IPS DF 6.9 (cell line): ENCODE results near the gene OR13C2.

Experiments
- DNase-seq: peaks from one replicate; pipeline ENCODE4 v3.0.0-alpha.2; 2013; ENCODE audit warnings: low read depth, low spot score
- H3K27ac ChIP-seq: one replicate; pipeline ENCODE4 v1.5.1; 2013; ENCODE audit warnings: low read length, control low read depth
- H3K27me3 ChIP-seq: 2 replicates; pipeline ENCODE4 v1.6.1; 2013; ENCODE audit warnings: mild to moderate bottlenecking, low read length; ENCODE audit not compliant: control insufficient read depth, insufficient read depth
- H3K36me3 ChIP-seq: 2 replicates; pipeline ENCODE4 v1.6.1; 2013; ENCODE audit warnings: low read length; ENCODE audit not compliant: control insufficient read depth, insufficient read depth
- H3K4me1 ChIP-seq: 2 replicates; pipeline ENCODE4 v1.6.1; 2013; ENCODE audit warnings: low read length; ENCODE audit not compliant: control insufficient read depth, insufficient read depth
- H3K4me3 ChIP-seq: 2 replicates; pipeline ENCODE4 v1.5.1; 2013; ENCODE audit warnings: mild to moderate bottlenecking, low read length
- H3K9me3 ChIP-seq: 2 replicates; pipeline ENCODE4 v1.6.1; 2013; ENCODE audit warnings: low read length, inconsistent platforms; ENCODE audit not compliant: control insufficient read depth, insufficient read depth
- WGBS: extraction: QIAGEN DNeasy Blood & Tissue Kit; methylation state at CpG from one replicate; pipeline ENCODE4 v1.1.7; 2013; ENCODE audit warnings: mixed read lengths, missing lambda C conversion rate; ENCODE audit not compliant: insufficient read length, insufficient coverage; 5-methylcytosine and 5-hydroxymethylcytosine counted together

OR13C2 gene

DNA sequence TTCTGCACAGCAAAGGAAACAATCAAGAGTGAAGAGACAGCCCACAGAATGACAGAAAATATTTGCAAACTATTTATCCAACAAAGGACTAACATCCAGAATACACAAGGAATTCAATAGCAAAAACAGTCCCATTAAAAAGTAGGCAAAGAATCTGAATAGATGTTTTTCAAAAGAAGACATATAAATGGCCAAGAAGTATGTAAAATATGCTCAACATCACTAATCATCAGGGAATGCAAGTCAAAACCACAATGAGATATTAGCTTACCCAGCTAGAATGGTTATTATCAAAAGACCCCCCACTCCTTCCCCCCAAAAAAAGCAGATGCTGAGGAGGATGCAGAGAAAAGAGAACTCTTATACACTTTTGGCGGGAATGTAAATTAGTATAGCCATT, 49.9 kb downstream of the OR13C2 start:
- H3K27me3 ChIP-seq = no peaks in the 10 kb centered on the region
- no peaks in the 10 kb centered on the region for H3K4me1 ChIP-seq
- DNase-seq = no peak
- no peak overlapping the region for H3K4me3 ChIP-seq
- no peaks in the 10 kb centered on the region for H3K36me3 ChIP-seq
- WGBS = no CpG with 5 or more reads among the region's 1 CpG
- H3K9me3 ChIP-seq = no peaks in the 10 kb centered on the region
- H3K27ac ChIP-seq = no peak overlapping the region
